ENCODE results near the gene BBS1. TPM values are rescaled to one million over a fixed set of nuclear protein-coding genes. Genes with fewer than 3 reads are reported as not detected.

BBS1 gene
- total RNA-seq, 1 experiment from 2014 or later = 56.1 TPM

DNA sequence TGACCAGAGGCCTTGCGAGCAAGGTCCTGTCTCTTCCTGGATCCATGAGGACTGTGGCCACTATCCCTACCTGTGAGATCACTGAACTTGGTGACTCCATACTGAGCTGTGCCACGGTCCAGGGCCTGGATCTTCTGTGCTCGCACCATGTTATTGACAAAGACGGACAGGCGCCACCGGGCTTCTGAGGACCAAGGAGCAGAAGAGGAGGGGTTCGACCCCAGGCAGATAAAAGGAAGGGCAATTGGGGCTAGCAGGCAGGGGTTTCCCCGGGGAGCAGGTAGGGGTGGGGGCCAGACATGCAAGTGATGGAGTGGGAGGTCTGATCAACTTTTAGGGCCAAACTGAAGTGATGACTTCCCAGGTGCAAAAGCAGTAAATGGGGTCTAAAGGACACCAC is 55.8 kb downstream of the BBS1 start:
- intact Hi-C loops (cut with micrococcal nuclease; ENCODE audit: unreplicated experiment) = no loop called here
- DNase-seq = no peak

DNA sequence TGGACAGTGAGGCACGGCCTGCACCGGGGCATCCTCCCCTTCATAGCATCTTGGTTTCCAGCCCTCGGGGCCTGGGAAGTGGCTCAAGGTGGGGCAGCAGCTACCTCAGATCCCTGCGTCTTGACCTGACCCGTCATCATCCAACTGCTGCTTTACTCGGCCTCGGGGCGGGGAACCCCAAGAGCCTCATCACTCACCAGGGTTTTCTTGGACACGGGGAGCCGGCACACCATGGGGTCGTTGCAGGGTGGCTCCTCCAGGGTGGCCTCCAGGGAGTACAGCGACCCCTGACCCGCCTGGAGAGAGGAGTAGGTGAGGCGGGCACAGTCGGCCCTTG is 57.3 kb downstream of the BBS1 start:
- no peaks in the 10 kb centered on the region for H3K36me3 ChIP-seq (ENCODE audit: low read depth)
- no peak for DNase-seq

More for the DNA sequence above, 55.8 kb downstream of the BBS1 start:
- Histone ChIP-seq H3K9me2 (ENCODE audit: insufficient read depth) (no peaks in the 10 kb centered on the region), H3K4me3 (no peak overlapping the region), H3K36me3 (ENCODE audit: low read depth) (no peaks in the 10 kb centered on the region), H2AFZ (no peak overlapping the region), H3K4me2 (no peak overlapping the region), H3K9me3 (ENCODE audit: insufficient read depth, low read depth) (no peaks in the 10 kb centered on the region), H3K27ac (no peak overlapping the region), H3K79me2 (ENCODE audit: low read depth) (no peaks in the 10 kb centered on the region), H3K27me3 (ENCODE audit: insufficient read depth, low read depth) (peaks cover 15% of the 10 kb centered on the region; the same call in 1 of the 2 replicates), H3F3A (ENCODE audit: insufficient read depth, low read depth) (no peaks in the 10 kb centered on the region), H4K20me1 (ENCODE audit: insufficient read depth) (no peaks in the 10 kb centered on the region), H3K4me1 (replicated peaks; ENCODE audit: insufficient read depth) (peaks cover 5% of the 10 kb centered on the region; the same call in 1 of the 2 replicates)
- BruUV-seq (replicated peaks) = no TSS peak
- POLR2A ChIA-PET (ENCODE audit: unreplicated experiment) = interaction anchor here (0.7 kb wide), 1 partner anchor 11 kb away, joined by 9 read pairs; no protein-coding TSS in a partner anchor
- TF ChIP-seq, protein P1, sequence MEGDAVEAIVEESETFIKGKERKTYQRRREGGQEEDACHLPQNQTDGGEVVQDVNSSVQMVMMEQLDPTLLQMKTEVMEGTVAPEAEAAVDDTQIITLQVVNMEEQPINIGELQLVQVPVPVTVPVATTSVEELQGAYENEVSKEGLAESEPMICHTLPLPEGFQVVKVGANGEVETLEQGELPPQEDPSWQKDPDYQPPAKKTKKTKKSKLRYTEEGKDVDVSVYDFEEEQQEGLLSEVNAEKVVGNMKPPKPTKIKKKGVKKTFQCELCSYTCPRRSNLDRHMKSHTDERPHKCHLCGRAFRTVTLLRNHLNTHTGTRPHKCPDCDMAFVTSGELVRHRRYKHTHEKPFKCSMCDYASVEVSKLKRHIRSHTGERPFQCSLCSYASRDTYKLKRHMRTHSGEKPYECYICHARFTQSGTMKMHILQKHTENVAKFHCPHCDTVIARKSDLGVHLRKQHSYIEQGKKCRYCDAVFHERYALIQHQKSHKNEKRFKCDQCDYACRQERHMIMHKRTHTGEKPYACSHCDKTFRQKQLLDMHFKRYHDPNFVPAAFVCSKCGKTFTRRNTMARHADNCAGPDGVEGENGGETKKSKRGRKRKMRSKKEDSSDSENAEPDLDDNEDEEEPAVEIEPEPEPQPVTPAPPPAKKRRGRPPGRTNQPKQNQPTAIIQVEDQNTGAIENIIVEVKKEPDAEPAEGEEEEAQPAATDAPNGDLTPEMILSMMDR (conservative IDR thresholded peaks at IDR 0.05) = no peak
- TF ChIP-seq EZH2 (IDR thresholded peaks at IDR 0.05; ENCODE audit: low read depth) = no peak
- CTCF ChIA-PET = no interaction called here

DNA sequence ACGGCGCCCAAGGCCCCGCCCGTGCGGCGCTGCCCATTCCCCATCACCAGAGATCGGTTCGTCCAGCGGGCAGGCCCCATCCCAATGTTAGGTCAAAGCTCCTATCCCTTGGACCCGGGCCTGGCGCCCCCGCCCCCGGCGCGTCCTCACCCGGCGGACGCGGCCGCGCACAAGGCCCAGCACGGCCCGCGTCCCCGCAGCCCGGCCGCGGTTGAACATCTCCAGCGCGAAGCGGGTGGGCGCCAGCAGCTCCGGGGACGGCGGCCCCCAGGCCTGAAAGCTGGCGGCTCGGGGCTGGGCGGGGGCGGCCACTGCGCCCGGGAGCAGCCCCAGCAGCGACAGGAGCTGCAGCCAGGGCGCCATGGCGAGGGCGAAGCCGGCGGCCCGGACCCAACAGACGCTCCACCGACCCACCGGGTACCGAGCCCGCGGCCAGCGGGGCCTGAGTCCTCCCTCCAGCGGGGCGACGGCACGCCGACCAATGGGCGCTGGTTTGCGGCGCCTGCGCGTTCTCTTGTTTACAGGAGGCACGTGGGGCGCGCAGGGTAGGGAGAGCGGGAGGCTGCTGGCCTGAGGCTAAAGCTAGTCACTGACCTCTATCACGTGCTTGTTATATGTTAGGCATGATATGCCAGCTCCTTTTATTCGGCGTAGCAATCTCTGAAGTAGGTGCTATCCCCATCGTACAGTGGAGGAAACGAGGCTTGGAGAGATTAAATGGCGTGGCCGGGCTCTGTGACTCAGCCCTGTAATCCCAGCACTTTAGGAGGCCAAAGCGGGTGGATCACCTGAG is 57.9 kb downstream of the BBS1 start, which contains the start of gene CTSF:
Gene CTSF, minus strand, starts transcription at position 483 of the 793 bp plus-strand sequence. Its CDS starts 120 bp downstream, at position 363.
- Histone ChIP-seq H3K9me2 (ENCODE audit: insufficient read depth) (no peaks in the 10 kb centered on the region), H2AFZ (peak within 1 kb of the TSS; percentile 64), H3K79me2 (ENCODE audit: low read depth) (no peaks in the 10 kb centered on the region), H4K20me1 (ENCODE audit: insufficient read depth) (no peaks in the 10 kb centered on the region), H3K4me1 (replicated peaks; ENCODE audit: insufficient read depth) (peaks cover 5% of the 10 kb centered on the region; the same call in 1 of the 2 replicates), H3K27ac (no peak within 1 kb of the TSS), H3K4me2 (peak within 1 kb of the TSS; percentile 66), H3F3A (ENCODE audit: insufficient read depth, low read depth) (no peaks in the 10 kb centered on the region), H3K36me3 (ENCODE audit: low read depth) (no peaks in the 10 kb centered on the region), H3K9me3 (ENCODE audit: insufficient read depth, low read depth) (no peaks in the 10 kb centered on the region), H3K4me3 (peak within 1 kb of the TSS; percentile 56; the same call in 1 of the 2 replicates), H3K27me3 (ENCODE audit: insufficient read depth, low read depth) (peaks cover 21% of the 10 kb centered on the region)
- peak; percentile 61 to 84 for DNase-seq
- POLR2A ChIA-PET (ENCODE audit: unreplicated experiment) = interaction anchor here (0.5 to 0.9 kb wide), 4 partner anchors 22 to 279 kb away, joined by 3 to 9 read pairs (median 5); partner anchors contain the start of genes RBM14, YIF1A and ZDHHC24
- TF ChIP-seq EZH2 (IDR thresholded peaks at IDR 0.05; ENCODE audit: low read depth) = no peak
- TF ChIP-seq, protein P1 (conservative IDR thresholded peaks at IDR 0.05) = no peak
- no TSS peak for BruUV-seq (replicated peaks)
- intact Hi-C loops (cut with micrococcal nuclease; ENCODE audit: unreplicated experiment) = loop anchor here (2.0 kb wide), 1 partner anchor 22 kb away; the partner anchor contains the start of genes ACTN3 and ZDHHC24
- CTCF ChIA-PET = no interaction called here

More for the DNA sequence above, 57.3 kb downstream of the BBS1 start:
- H3K4me3 ChIP-seq = peak overlapping the region; percentile 56; the same call in 1 of the 2 replicates
- peak overlapping the region; percentile 66 for H3K4me2 ChIP-seq
- H3K27me3 ChIP-seq (ENCODE audit: insufficient read depth, low read depth) = peaks cover 16% of the 10 kb centered on the region
- no peak for TF ChIP-seq EZH2 (IDR thresholded peaks at IDR 0.05; ENCODE audit: low read depth)
- TF ChIP-seq, protein P1 (conservative IDR thresholded peaks at IDR 0.05) = no peak
- no peaks in the 10 kb centered on the region for H4K20me1 ChIP-seq (ENCODE audit: insufficient read depth)
- no peaks in the 10 kb centered on the region for H3K9me2 ChIP-seq (ENCODE audit: insufficient read depth)
- ChIA-PET POLR2A (ENCODE audit: unreplicated experiment) (no interaction called here), CTCF (no interaction called here)
- H3F3A ChIP-seq (ENCODE audit: insufficient read depth, low read depth) = no peaks in the 10 kb centered on the region
- intact Hi-C loops (cut with micrococcal nuclease; ENCODE audit: unreplicated experiment) = loop anchor here (2.0 kb wide), 1 partner anchor 21 kb away; the partner anchor contains the start of genes ACTN3 and ZDHHC24
- H3K9me3 ChIP-seq (ENCODE audit: insufficient read depth, low read depth) = no peaks in the 10 kb centered on the region
- peaks cover 5% of the 10 kb centered on the region; the same call in 1 of the 2 replicates for H3K4me1 ChIP-seq (replicated peaks; ENCODE audit: insufficient read depth)
- TSS peak; percentile 21 for BruUV-seq (replicated peaks)
- no peaks in the 10 kb centered on the region for H3K79me2 ChIP-seq (ENCODE audit: low read depth)
- H3K27ac ChIP-seq = no peak overlapping the region
- H2AFZ ChIP-seq = peak overlapping the region; percentile 64; the same call in 1 of the 2 replicates

Measured in PC-9 (cell line).